ENCODE data around the gene SMARCA4.

Gene SMARCA4

GRCh38 chr19:10960314-10961072, at the start of gene SMARCA4:
Gene SMARCA4 (plus strand): TSS chr19:10961030. CDS start chr19:10984152, 23,122 bp downstream.
- TF ChIP-seq ZFX (IDR thresholded peaks at IDR 0.05) (peak; percentile 98; the same call in 1 of the 2 replicates), CTCF (conservative IDR thresholded peaks at IDR 0.05) (no peak)
- H3K27ac ChIP-seq, result peak within 1 kb of the TSS; percentile 87

- no peak overlapping the region for H3K27ac ChIP-seq
- no peak for TF ChIP-seq CTCF (conservative IDR thresholded peaks at IDR 0.05)
- no peak for TF ChIP-seq ZFX (IDR thresholded peaks at IDR 0.05)
Measured at GRCh38 chr19:10911579-10912363, 49.1 kb upstream of the SMARCA4 start.

GRCh38 chr19:10912619-10913018, 48.2 kb upstream of the SMARCA4 start:
- H3K27ac ChIP-seq, result no peak overlapping the region
- TF ChIP-seq CTCF (conservative IDR thresholded peaks at IDR 0.05), result no peak
- no peak for TF ChIP-seq ZFX (IDR thresholded peaks at IDR 0.05)

GRCh38 chr19:10913716-10914340, 47.0 kb upstream of the SMARCA4 start:
- H3K27ac ChIP-seq, result no peak overlapping the region
- no peak for TF ChIP-seq ZFX (IDR thresholded peaks at IDR 0.05)
- TF ChIP-seq CTCF (conservative IDR thresholded peaks at IDR 0.05), result no peak

GRCh38 chr19:10915130-10916091, 45.4 kb upstream of the SMARCA4 start:
- no peak overlapping the region for H3K27ac ChIP-seq
- no peak for TF ChIP-seq ZFX (IDR thresholded peaks at IDR 0.05)
- no peak for TF ChIP-seq CTCF (conservative IDR thresholded peaks at IDR 0.05)

- no peak overlapping the region for H3K27ac ChIP-seq
- TF ChIP-seq CTCF (conservative IDR thresholded peaks at IDR 0.05), result no peak
- no peak for TF ChIP-seq ZFX (IDR thresholded peaks at IDR 0.05)
Measured at GRCh38 chr19:10916602-10917001, 44.2 kb upstream of the SMARCA4 start.

All from C4-2B (cell line).